Skeletal muscle cell (primary cell): ENCODE results near the gene SLC25A36.
A peak's percentile ranks its signal among the peaks of the same experiment; 100 is the strongest.

Source experiments
- DNase-seq: peaks from one replicate; pipeline ENCODE4 v3.0.0-alpha.2; 2010; ENCODE audit warnings: low read depth
- H3K4me3 ChIP-seq: 2 replicates; pipeline ENCODE4 v1.5.1; 2011; ENCODE audit warnings: low read depth, mild to moderate bottlenecking, control low read depth, low read length, moderate library complexity

SLC25A36 gene

DNA sequence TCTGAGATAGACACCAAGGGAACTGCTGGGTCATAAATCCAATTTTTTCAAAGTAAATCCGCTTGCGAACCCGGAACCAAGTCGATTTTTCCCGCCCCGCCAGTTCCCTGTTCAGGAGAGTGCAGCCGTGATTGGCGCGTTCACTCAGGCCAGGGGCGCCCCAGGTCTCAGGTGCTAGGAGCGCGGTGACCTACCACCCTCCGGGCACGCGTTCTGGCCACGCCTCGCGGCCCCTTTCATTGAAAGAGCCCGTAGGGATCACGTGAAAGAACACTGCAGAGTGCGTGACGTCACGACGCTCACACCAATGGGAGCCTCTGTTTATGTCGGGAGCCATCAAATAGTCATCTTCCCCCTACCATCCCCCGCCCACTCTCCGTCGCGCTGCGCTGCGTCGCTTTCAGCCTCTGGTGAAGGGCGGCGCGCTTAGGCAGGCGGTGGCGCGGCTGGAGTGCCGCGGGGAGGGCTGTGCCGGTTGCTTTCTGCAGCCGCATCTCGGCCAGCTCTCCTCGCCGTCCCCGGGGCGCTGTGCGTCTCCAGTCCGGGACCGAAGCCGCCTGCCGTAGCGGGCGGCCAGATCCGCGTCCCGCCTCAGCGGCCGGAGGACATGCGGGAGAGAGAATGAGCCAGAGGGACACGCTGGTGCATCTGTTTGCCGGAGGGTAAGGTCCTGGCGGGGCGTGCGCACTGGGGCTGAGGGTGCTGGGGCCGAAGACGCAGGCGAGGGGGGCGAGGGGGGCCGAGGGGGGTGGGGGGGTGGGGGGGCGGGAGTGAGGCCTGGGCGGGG is at the start of gene SLC25A36:
Gene SLC25A36 (plus strand): TSS at position 403 of the 787 bp plus-strand sequence. CDS start 219 bp downstream, at position 622.
- peak within 1 kb of the TSS; percentile 93 for H3K4me3 ChIP-seq
- DNase-seq = peak; percentile 92

DNA sequence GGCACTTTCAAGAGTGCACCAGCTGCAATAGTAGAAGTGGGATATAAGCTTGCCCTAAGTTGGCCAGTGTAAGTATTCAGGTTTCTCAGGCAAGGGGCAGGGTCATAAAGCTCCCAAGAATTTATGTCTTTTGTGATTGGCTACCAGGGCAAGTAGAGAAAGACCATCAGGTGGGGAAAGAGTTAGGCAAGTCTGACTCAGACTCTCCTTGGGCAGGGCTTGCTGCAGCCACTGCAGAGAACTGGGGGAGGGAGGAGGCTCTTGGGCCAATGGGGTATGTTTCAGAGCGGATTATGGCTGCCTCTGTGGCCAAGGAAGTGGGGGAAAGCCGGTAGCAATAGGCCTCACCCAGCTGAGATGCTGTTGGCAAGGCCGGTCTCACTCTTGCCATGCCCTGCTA is 44.6 kb upstream of the SLC25A36 start:
- no peak overlapping the region for H3K4me3 ChIP-seq
- no peak for DNase-seq

- no peak overlapping the region for H3K4me3 ChIP-seq
- DNase-seq = peak; percentile 77
These were observed 43.1 kb upstream of the SLC25A36 start for GRCh38 chr3:140898340-140899180.

DNA sequence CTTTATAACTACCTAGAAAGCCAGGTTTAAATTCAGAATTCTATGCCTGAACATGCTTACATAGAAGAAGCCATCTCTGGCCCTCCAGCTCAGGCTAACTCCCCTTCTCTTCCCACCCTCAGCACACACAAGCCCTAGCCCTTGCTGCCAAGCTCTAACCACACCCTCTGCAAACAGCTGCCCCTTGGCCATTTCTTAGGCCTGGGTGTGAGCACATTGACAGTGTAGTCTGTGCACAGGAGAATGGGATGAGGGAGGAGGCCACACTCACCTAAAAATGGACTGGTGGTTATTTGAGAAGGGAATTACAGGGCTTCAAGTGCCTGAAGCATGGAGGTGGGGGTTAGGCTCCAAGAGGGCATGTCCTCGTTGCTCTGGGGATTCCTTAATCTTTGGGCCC is 42.3 kb upstream of the SLC25A36 start:
- DNase-seq = no peak
- no peak overlapping the region for H3K4me3 ChIP-seq

- H3K4me3 ChIP-seq = no peak overlapping the region
- DNase-seq = no peak
These were observed 38.8 kb upstream of the SLC25A36 start for GRCh38 chr3:140902791-140903190.

DNA sequence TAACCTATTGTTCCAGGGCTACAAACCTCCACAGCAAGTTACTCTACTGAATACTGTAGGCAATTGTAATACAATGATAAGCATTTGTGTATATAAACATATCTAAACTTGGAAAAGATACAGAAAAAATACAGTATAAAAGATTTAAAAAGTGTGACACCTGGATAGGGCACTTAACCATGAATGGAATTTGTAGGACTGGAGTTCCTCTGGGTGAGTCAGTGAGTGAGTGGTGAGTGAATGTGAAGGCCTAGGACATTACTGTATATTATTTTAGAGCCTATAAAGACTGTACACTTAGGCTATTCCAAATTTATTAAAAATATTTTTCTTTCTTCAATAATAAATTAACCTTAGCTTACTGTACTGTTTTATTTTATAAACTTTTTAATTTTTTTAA is 38.4 kb upstream of the SLC25A36 start:
- no peak for DNase-seq
- no peak overlapping the region for H3K4me3 ChIP-seq

GRCh38 chr3:140904521-140904920 is 37.1 kb upstream of the SLC25A36 start:
- no peak for DNase-seq
- no peak overlapping the region for H3K4me3 ChIP-seq

GRCh38 chr3:140905559-140905958 is 36.1 kb upstream of the SLC25A36 start:
- no peak for DNase-seq
- H3K4me3 ChIP-seq = no peak overlapping the region

- H3K4me3 ChIP-seq = no peak overlapping the region
- DNase-seq = no peak
These were observed 34.9 kb upstream of the SLC25A36 start for GRCh38 chr3:140906785-140907184.

DNA sequence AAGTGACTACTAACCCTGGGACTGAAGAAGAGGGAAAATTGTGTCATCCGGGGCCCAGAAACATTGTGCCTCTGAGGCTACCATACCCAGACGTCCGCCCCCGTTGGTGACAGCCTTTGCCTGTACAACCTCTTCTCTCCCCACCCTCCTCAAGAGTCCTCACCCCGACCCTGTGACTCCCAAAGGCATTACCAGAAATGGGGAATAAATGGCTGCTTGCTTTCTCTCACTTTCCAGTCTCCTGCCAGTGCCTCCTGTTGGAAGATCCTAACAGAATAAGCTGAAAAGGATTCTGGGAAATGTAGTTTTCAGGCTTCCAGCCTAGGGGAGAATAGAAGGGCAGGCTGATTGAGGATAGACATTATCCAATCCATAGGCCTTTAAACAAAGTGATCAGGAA is 30.8 kb upstream of the SLC25A36 start:
- no peak for DNase-seq
- peak overlapping the region; percentile 1 for H3K4me3 ChIP-seq

GRCh38 chr3:140911822-140912221 is 29.8 kb upstream of the SLC25A36 start:
- DNase-seq = no peak
- H3K4me3 ChIP-seq = no peak overlapping the region

DNA sequence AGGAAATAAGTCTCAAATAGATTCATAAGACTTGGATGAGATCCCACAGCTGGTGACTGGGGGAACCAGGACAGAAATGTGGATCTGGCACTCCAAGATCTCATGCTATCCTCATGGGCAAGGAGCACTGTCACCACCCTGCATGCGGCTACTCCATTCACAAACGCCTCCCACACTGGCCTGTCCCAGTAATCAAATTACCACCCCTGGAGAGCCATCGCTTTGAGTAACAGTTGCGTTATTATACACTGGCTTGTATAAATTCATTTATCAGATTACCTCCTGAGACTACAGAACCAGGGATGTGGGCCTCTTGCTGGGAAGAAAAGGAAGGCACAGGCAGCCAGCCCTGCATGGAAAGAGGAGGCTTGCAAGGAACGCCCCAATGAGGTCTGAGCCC is 27.9 kb upstream of the SLC25A36 start:
- DNase-seq = no peak
- H3K4me3 ChIP-seq = no peak overlapping the region

DNA sequence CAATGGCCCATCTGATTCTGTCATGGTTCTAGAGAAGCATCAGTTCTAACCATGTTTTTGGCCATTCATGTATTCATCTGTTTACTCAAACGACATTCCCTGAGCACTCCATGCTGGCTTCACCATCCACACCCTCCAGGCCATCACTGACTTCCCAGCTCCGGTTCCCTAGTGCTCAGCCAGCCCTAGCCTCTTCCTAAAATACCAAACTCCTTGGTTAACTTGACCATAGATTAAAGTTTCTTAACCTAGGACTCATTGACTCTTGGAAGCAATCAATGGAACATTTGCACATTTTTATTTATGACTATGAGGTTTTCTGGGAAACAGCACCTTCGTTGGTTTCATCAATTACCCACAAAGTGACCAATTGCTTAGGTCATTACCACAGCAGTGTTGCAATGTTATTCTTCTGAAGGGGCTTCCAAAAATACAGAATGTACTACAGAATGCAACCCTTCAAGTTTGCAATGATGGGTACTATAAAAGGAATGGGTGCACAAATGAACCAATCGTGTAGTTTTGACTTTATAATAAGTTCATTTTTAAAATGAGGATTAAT is 27.2 kb upstream of the SLC25A36 start:
- no peak overlapping the region for H3K4me3 ChIP-seq
- peak; percentile 30 for DNase-seq

GRCh38 chr3:140916603-140917002 is 25.0 kb upstream of the SLC25A36 start:
- DNase-seq = no peak
- H3K4me3 ChIP-seq = no peak overlapping the region

- H3K4me3 ChIP-seq = no peak overlapping the region
- no peak for DNase-seq
These were observed 23.9 kb upstream of the SLC25A36 start for GRCh38 chr3:140917772-140918171.

GRCh38 chr3:140920029-140920428 is 21.6 kb upstream of the SLC25A36 start:
- DNase-seq = no peak
- no peak overlapping the region for H3K4me3 ChIP-seq

GRCh38 chr3:140922634-140923033 is 19.0 kb upstream of the SLC25A36 start:
- no peak for DNase-seq
- H3K4me3 ChIP-seq = no peak overlapping the region

DNA sequence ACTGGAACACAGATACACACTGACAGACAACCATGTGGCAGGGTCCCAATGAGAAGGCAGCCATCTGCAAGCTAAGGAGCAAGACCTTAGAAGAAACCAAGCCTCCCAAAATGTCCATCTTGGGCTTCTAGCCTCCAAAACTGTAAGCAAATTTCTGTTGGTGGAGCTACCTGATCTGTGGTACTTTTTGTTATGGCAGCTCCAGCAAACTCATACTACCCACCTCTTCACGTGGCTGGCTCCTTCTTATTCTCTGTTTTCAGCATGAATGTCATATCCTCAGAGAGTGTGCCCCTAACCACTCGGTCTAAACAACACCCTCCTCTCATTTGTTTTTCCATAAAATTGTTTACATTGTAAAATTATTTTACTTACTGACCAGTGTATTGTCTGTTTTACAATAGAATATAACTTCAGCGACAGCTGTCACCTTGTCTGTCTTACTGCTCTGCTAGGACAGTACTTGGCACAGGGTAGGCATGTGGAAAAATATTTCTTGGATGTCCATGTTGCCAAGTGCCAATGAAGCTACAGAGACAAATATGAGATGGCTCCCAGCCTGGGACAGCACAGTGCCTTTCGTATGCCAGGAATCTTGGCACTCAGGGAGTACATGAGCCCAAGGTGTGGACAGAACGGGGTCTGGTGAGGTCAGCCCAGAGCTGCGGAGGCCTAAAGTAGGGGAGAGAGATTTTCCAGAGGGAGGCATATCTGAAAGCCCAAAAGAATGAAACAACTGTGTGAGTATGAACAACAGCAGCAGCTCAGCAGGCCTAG is 17.4 kb upstream of the SLC25A36 start:
- no peak for DNase-seq
- H3K4me3 ChIP-seq = no peak overlapping the region

DNA sequence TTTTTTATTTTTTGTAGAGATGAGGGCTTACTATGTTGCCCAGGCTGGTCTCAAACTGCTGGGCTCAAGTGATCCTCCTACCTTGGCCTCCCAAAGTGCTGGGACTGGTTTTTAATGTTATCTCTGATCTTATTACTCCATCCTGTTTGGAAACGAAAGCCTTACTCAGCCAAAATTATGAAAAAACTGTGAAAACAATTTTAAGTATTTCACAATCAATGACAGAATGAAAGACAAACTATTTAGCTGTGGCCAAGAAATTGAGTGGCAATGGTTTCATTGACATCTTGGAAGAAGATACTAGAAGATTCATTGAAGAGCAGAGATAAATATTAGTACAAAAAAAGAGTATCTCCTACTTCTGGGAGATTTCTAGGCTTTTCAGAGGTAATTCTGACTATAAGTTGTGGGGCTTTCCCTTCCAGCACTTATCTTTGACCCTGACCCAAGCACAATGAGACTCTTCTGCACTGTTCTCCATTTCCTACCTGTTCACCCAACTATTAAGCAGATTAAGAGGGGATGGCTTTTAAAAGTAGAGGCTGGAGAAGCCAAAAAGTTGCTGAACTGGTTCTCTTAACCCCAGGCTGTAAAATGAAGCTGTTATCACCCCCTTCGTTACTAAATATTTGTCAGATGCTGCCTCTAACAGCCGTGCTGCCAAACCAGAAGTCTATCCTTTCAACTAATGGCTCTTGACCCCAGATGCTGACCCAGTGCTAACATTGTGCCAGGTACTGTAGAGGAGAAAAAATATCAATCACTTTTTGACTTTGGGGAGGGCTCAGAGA is 14.2 kb upstream of the SLC25A36 start:
- DNase-seq = no peak
- H3K4me3 ChIP-seq = no peak overlapping the region
